HepG2 (cell line): Measurements from ENCODE around the gene MESD. TPM values are rescaled to one million over a fixed set of nuclear protein-coding genes. Genes with fewer than 3 reads are reported as not detected.

Source experiments
- ATAC-seq: fragments of 200-7000 bp; cut with Tn5 transposase; 3 replicates; pipeline ENCODE4 v1.9.1; 2020; ENCODE audit warnings: mild to moderate bottlenecking, moderate library complexity
- BruUV-seq: library from RNA; stranded (reverse); fragments of 400-500 nt; replicated peaks from 2 replicates; lab custom pipeline; 2021; lab: Mats Ljungman, UMichigan
- CTCF ChIA-PET: fragments of 300-600 bp; formaldehyde crosslinking; extraction: SDS; loops from one replicate; lab custom pipeline; 2021; ENCODE audit warnings: low total read pairs, inconsistent platforms, low intra/inter-chr PET ratio; lab: Yijun Ruan, JAX
- POLR2A ChIA-PET: fragments of 350-600 bp; sonication (Branson Sonifier 250); formaldehyde crosslinking; loops from one replicate; lab custom pipeline; 2020; ENCODE audit warnings: antibody characterized with exemption, inconsistent platforms; lab: Yijun Ruan, JAX
- DNase-seq: peaks from one replicate; pipeline ENCODE4 v3.0.0-alpha.2; 2015; ENCODE audit warnings: low spot score
- FAIRE-seq: peaks from 3 replicates; lab custom pipeline; 2011; peaks lifted over from hg19 to GRCh38; lab: Jason Lieb, UNC
- H2AFZ ChIP-seq: one replicate; pipeline ENCODE4 v1.6.1; 2011; ENCODE audit warnings: low read length, inconsistent platforms
- H3K27ac ChIP-seq: fragments of 300-600 bp; 3 replicates; pipeline ENCODE4 v1.8.0; 2011; ENCODE audit warnings: mixed run types, mild to moderate bottlenecking, mixed read lengths, low read length, inconsistent platforms; ENCODE audit not compliant: insufficient read depth; ENCODE audit errors: extremely low read length
- H3K27me3 ChIP-seq, 2 experiments: fragments of 200-600 bp in 1 of 2; 2 replicates in 1 of 2; 3 replicates in 1 of 2; pipeline versions ENCODE4 v1.6.0 to v1.8.0; 2011; ENCODE audit warnings: low read length in 2 of 2, mild to moderate bottlenecking in 2 of 2, moderate library complexity in 2 of 2, inconsistent platforms in 1 of 2; ENCODE audit not compliant: insufficient read depth in 2 of 2, control insufficient read depth in 1 of 2
- H3K36me3 ChIP-seq, 2 experiments: fragments of 200-600 bp in 1 of 2; replicated peaks in 1 of 2; 2 replicates in 1 of 2; 3 replicates in 1 of 2; pipeline versions ENCODE4 v1.5.1 to v1.8.0; 2011; ENCODE audit warnings: low read length in 2 of 2, inconsistent platforms in 1 of 2; ENCODE audit not compliant: insufficient read depth in 2 of 2, control insufficient read depth in 1 of 2
- H3K4me1 ChIP-seq: 2 replicates; pipeline ENCODE4 v1.5.1; 2012; ENCODE audit warnings: low read length, inconsistent platforms; ENCODE audit not compliant: insufficient read depth
- H3K4me2 ChIP-seq: 2 replicates; pipeline ENCODE4 v1.6.0; 2011; ENCODE audit warnings: low read depth, low read length, inconsistent platforms
- H3K4me3 ChIP-seq, 3 experiments: fragments of 200-600 bp in 1 of 3; sonication (generic), shearing (Covaris generic) in 1 of 3; replicated peaks in 1 of 3; 2 replicates each; pipeline ENCODE4 v1.5.1; 2011 to 2016; ENCODE audit warnings: low read length in 3 of 3, inconsistent platforms in 2 of 3, low read depth in 2 of 3, mild to moderate bottlenecking in 2 of 3, control low read depth in 1 of 3, mixed read lengths in 1 of 3; ENCODE audit not compliant: insufficient read depth in 1 of 3
- H3K79me2 ChIP-seq: one replicate; pipeline ENCODE4 v1.6.1; 2011; ENCODE audit warnings: low read length, inconsistent platforms; ENCODE audit not compliant: insufficient read depth
- H3K9ac ChIP-seq: 2 replicates; pipeline ENCODE4 v1.6.0; 2011; ENCODE audit warnings: mild to moderate bottlenecking, low read depth, low read length, inconsistent platforms; ENCODE audit not compliant: insufficient read depth
- H3K9me3 ChIP-seq: 2 replicates; pipeline ENCODE4 v1.5.1; 2012; ENCODE audit warnings: mild to moderate bottlenecking, low read length
- H4K20me1 ChIP-seq: 2 replicates; pipeline ENCODE4 v1.6.0; 2011; ENCODE audit warnings: inconsistent platforms, mild to moderate bottlenecking, low read length, moderate library complexity; ENCODE audit not compliant: insufficient read depth
- FOXM1 ChIP-seq: sonication (generic); formaldehyde crosslinking; IDR thresholded peaks from 2 replicates; pipeline ENCODE4 v1.5.0; 2020; ENCODE audit warnings: missing genetic modification reagents
- HHEX ChIP-seq: IDR thresholded peaks from 2 replicates; pipeline ENCODE4 v1.6.1; 2016; ENCODE audit warnings: control low read depth
- HNRNPK ChIP-seq: fragments of 200-400 bp; formaldehyde crosslinking; IDR thresholded peaks from 2 replicates; pipeline ENCODE4 v1.6.1; 2018; ENCODE audit warnings: low read length, low read depth, moderate library complexity, mild to moderate bottlenecking; ENCODE audit not compliant: poor library complexity, severe bottlenecking
- HOXA3 ChIP-seq: sonication (generic); formaldehyde crosslinking; IDR thresholded peaks from 2 replicates; pipeline ENCODE4 v1.5.0; 2020; ENCODE audit warnings: missing genetic modification reagents
- JUND ChIP-seq: sonication (generic); formaldehyde crosslinking; IDR thresholded peaks from 2 replicates; pipeline ENCODE4 v1.8.0; 2022; ENCODE audit warnings: mild to moderate bottlenecking, missing genetic modification reagents
- MAZ ChIP-seq, 2 experiments: sonication (generic) in 1 of 2; formaldehyde crosslinking in 1 of 2; IDR thresholded peaks; 2 replicates each; pipeline versions ENCODE4 v1.5.0 to v1.6.1; 2012 to 2020; ENCODE audit warnings: low read depth in 2 of 2, mild to moderate bottlenecking in 2 of 2, borderline replicate concordance in 1 of 2, improper control_type of control experiment in 1 of 2, low read length in 1 of 2, missing genetic modification reagents in 1 of 2, moderate library complexity in 1 of 2
- NAIF1 ChIP-seq: sonication (generic); formaldehyde crosslinking; IDR thresholded peaks from 2 replicates; pipeline ENCODE4 v1.5.0; 2020; ENCODE audit warnings: mild to moderate bottlenecking, missing genetic modification reagents, borderline replicate concordance
- NFATC3 ChIP-seq: sonication (generic); formaldehyde crosslinking; IDR thresholded peaks from 2 replicates; pipeline ENCODE4 v1.5.1; 2020; ENCODE audit warnings: mild to moderate bottlenecking, missing genetic modification reagents
- NFIB ChIP-seq: sonication (generic); formaldehyde crosslinking; IDR thresholded peaks from 2 replicates; pipeline ENCODE4 v1.9.0; 2021; ENCODE audit warnings: missing genetic modification reagents, mild to moderate bottlenecking, borderline replicate concordance
- PRPF4 ChIP-seq: fragments of 200-400 bp; formaldehyde crosslinking; IDR thresholded peaks from 2 replicates; pipeline ENCODE4 v1.6.1; 2016; ENCODE audit warnings: low read length, low read depth; ENCODE audit not compliant: poor library complexity, severe bottlenecking
- SIX1 ChIP-seq: sonication (generic); formaldehyde crosslinking; IDR thresholded peaks from 2 replicates; pipeline ENCODE4 v1.4.0; 2020; ENCODE audit warnings: missing genetic modification reagents, borderline replicate concordance
- ZBTB38 ChIP-seq: sonication (generic); formaldehyde crosslinking; IDR thresholded peaks from 2 replicates; pipeline ENCODE4 v1.5.1; 2020; ENCODE audit warnings: mild to moderate bottlenecking, missing genetic modification reagents
- ZNF234 ChIP-seq: sonication (generic); formaldehyde crosslinking; conservative IDR thresholded peaks from 2 replicates; pipeline ENCODE4 v1.5.1; 2020; ENCODE audit warnings: mild to moderate bottlenecking, missing genetic modification reagents
- ZNF646 ChIP-seq: sonication (generic); formaldehyde crosslinking; IDR thresholded peaks from 2 replicates; pipeline ENCODE4 v1.9.0; 2021; ENCODE audit warnings: mild to moderate bottlenecking, missing genetic modification reagents
- ZNF75D ChIP-seq: sonication (generic); formaldehyde crosslinking; IDR thresholded peaks from 2 replicates; pipeline ENCODE4 v1.8.1; 2023; ENCODE audit warnings: missing genetic modification reagents, mild to moderate bottlenecking, borderline replicate concordance
- ZNF879 ChIP-seq: sonication (generic); formaldehyde crosslinking; IDR thresholded peaks from 2 replicates; pipeline ENCODE4 v1.8.1; 2023; ENCODE audit warnings: missing genetic modification reagents
- ZNF891 ChIP-seq: sonication (generic); formaldehyde crosslinking; IDR thresholded peaks from 2 replicates; pipeline ENCODE4 v1.5.0; 2020; ENCODE audit warnings: mild to moderate bottlenecking, missing genetic modification reagents
- ZSCAN5A ChIP-seq: sonication (generic); formaldehyde crosslinking; IDR thresholded peaks from 2 replicates; pipeline ENCODE4 v1.8.0; 2022; ENCODE audit warnings: mild to moderate bottlenecking, missing genetic modification reagents, borderline replicate concordance
- WGBS: methylation state at CpG from one replicate; pipeline ENCODE4 v1.1.6; 2017; ENCODE audit warnings: low lambda C conversion rate; 5-methylcytosine and 5-hydroxymethylcytosine counted together
- in situ Hi-C: cut with HindIII; loops from 2 replicates; pipeline ENCODE4 v1.10.0; 2017; ENCODE audit warnings: low pct_unique_long_range_greater_than_20kb; ENCODE audit not compliant: extremely low pct_ligation_motif_present
- intact Hi-C: fragments of 100-400 bp; cut with micrococcal nuclease; formaldehyde crosslinking; loops from one replicate; pipeline ENCODE4 v1.10.0; 2022; ENCODE audit not compliant: unreplicated experiment
- polyA plus RNA-seq, 8 experiments: library from polyadenylated mRNA; depleted of rRNA in 3 of 8; stranded (reverse) in 7 of 8; unstranded in 1 of 8; fragments of >200 nt; fragmentation: Illumina TruSeq in 4 of 8; extraction: Trizol in 4 of 8; gene quantifications; 2 replicates each; pipeline versions ENCODE4 v1.2.1 to v1.2.3, GENCODE V29; 2011 to 2016; ENCODE audit warnings: low read depth in 4 of 8, missing spikeins in 1 of 8, mixed read lengths in 1 of 8; ENCODE audit not compliant: insufficient read depth in 1 of 8
- total RNA-seq, 5 experiments: library from RNA; depleted of rRNA; stranded (reverse); fragments of >200 nt; fragmentation: Illumina TruSeq; extraction: Trizol; gene quantifications; 2 replicates each; pipeline ENCODE4 v1.2.3, GENCODE V29; 2016; ENCODE audit warnings: low read depth in 1 of 5

MESD gene
- total and polyA plus RNA-seq, 2 of the 13 experiments (the other 11 are each of a cell fraction or from before 2014, with no cell fraction given): 18.0 to 46.2 TPM

DNA sequence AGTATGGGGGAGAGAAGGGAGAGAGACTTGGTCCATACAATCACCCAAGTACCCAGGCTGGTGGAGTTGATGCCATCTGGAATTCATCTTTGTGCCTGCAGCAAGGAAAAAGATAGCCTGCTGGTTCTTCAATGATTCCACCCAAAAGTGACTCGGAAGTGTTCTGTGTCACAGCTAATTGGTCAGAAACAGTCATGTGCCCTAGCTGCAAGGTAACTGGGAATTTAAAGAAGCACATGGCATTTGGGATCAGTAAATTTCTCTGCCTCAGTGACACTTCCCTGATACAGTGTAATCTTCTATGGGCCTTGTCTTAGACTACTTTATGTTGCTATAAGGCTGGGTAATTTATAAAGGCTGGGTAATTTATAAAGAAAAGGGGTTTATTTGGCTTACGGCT, 28.6 kb upstream of the MESD start:
- TF ChIP-seq NAIF1 (no peak), HHEX (CRISPR knock-in tag) (no peak), PRPF4 (no peak), ZNF891 (CRISPR knock-in tag) (no peak), MAZ (IDR thresholded peaks at IDR 0.05; ENCODE audit: borderline replicate concordance, low read depth, low read length) (no peak), MAZ (CRISPR knock-in tag; IDR thresholded peaks at IDR 0.05; ENCODE audit: low read depth) (no peak), FOXM1 (CRISPR knock-in tag) (no peak), NFIB (CRISPR knock-in tag) (no peak), NFATC3 (CRISPR knock-in tag) (no peak), HNRNPK (no peak), ZNF75D (CRISPR knock-in tag) (no peak), ZNF879 (CRISPR knock-in tag) (no peak), ZNF646 (CRISPR knock-in tag) (no peak), ZNF234 (CRISPR knock-in tag) (no peak), ZSCAN5A (CRISPR knock-in tag) (no peak), HOXA3 (CRISPR knock-in tag) (no peak), SIX1 (CRISPR knock-in tag) (no peak), ZBTB38 (CRISPR knock-in tag) (no peak), JUND (CRISPR knock-in tag) (no peak)
- Histone ChIP-seq H3K79me2 (no peaks in the 10 kb centered on the region), H3K27ac (no peak overlapping the region), H3K4me3 (no peak overlapping the region), H3K36me3 (no peaks in the 10 kb centered on the region), H4K20me1 (no peaks in the 10 kb centered on the region), H2AFZ (no peak overlapping the region), H3K4me2 (no peak overlapping the region), H3K4me1 (0 out of 2 replicates have a peak, but pooled peaks cover under 1% of the 10 kb centered on the region), H3K9me3 (no peaks in the 10 kb centered on the region), H3K9ac (no peak overlapping the region), H3K27me3 (peaks cover 3 to 8% of the 10 kb centered on the region in 2 experiments; a peak in 1 of 5 replicates)
- intact Hi-C loops (no loop called here), in situ Hi-C loops (no loop called here)
- ATAC-seq (no peak), DNase-seq (no peak), FAIRE-seq (no peak)
- no TSS peak for BruUV-seq
- ChIA-PET CTCF (no interaction called here), POLR2A (no interaction called here)
- WGBS: 46% methylated on average over 2 of the region's 2 CpGs
